ENCODE results near the gene WWOX. TPM values are rescaled to one million over a fixed set of nuclear protein-coding genes. Genes with fewer than 3 reads are reported as not detected.

Gene WWOX
- total and polyA plus RNA-seq, 7 donors = 7.1 to 46.8 (median 16.1) TPM

DNA sequence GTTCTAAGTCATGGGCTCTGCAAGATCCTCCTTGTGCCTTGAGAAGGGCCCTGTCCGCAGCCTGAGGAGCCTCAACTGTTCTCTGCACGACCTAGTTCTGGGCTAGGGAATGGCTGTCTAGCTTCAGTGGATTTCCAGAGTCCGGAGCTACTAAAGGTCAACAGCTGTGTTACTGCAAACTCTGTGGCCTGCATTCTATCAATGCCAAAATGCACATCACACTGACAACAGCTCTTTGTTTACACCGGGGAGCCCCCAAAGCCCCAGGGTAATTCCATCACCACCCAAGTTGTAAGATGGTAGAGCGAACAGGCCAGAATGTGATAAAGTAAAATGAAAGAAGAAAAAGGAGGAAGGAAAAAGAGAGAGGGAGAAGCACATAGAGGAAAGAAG is 890.9 kb downstream of the WWOX start:
- TF ChIP-seq EP300 (IDR thresholded peaks at IDR 0.05) (no peak), POLR2AphosphoS5 (IDR thresholded peaks at IDR 0.05) (peak in 1 of 4 donors; percentile 16), POLR2A (IDR thresholded peaks at IDR 0.05) (no peak)
- TF ChIP-seq, protein P1, sequence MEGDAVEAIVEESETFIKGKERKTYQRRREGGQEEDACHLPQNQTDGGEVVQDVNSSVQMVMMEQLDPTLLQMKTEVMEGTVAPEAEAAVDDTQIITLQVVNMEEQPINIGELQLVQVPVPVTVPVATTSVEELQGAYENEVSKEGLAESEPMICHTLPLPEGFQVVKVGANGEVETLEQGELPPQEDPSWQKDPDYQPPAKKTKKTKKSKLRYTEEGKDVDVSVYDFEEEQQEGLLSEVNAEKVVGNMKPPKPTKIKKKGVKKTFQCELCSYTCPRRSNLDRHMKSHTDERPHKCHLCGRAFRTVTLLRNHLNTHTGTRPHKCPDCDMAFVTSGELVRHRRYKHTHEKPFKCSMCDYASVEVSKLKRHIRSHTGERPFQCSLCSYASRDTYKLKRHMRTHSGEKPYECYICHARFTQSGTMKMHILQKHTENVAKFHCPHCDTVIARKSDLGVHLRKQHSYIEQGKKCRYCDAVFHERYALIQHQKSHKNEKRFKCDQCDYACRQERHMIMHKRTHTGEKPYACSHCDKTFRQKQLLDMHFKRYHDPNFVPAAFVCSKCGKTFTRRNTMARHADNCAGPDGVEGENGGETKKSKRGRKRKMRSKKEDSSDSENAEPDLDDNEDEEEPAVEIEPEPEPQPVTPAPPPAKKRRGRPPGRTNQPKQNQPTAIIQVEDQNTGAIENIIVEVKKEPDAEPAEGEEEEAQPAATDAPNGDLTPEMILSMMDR (IDR thresholded peaks at IDR 0.05) = no peak
- Histone ChIP-seq H3K9me3 (no peaks in the 10 kb centered on the region), H3K4me1 (no peaks in the 10 kb centered on the region), H3K27ac (no peak overlapping the region), H3K4me3 (no peak overlapping the region), H3K27me3 (no peaks in the 10 kb centered on the region), H3K36me3 (no peaks in the 10 kb centered on the region)
- intact Hi-C loops (cut with DNase I) = no loop called here
- no peak for DNase-seq
- WGBS, 2 donors = 79 to 81% methylated on average over 5 of the region's 5 CpGs

DNA sequence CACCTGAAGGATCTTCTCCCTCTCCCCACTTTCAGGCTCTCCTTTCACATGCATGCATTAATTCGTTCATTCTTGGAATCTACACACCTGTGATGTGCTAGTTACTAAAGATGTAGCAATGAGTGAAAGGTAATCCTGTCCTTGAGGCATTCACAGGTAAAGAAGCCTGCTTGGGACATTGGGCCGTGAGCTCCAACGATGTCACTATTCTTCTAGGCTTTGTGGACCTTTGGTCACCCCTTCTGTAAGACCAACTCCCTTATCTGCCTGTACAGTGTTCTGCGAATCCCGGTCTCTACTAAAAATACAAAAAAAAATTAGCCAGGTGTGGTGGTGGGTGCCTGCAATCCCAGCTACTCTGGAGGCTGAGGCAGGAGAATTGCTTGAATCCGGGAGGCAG is 892.5 kb downstream of the WWOX start:
- intact Hi-C loops (cut with DNase I) = no loop called here
- H3K4me3 ChIP-seq = no peak overlapping the region
- TF ChIP-seq POLR2AphosphoS5 (IDR thresholded peaks at IDR 0.05) (no peak), POLR2A (IDR thresholded peaks at IDR 0.05) (no peak), EP300 (IDR thresholded peaks at IDR 0.05) (no peak)
- TF ChIP-seq, protein P1 (IDR thresholded peaks at IDR 0.05) = no peak

DNA sequence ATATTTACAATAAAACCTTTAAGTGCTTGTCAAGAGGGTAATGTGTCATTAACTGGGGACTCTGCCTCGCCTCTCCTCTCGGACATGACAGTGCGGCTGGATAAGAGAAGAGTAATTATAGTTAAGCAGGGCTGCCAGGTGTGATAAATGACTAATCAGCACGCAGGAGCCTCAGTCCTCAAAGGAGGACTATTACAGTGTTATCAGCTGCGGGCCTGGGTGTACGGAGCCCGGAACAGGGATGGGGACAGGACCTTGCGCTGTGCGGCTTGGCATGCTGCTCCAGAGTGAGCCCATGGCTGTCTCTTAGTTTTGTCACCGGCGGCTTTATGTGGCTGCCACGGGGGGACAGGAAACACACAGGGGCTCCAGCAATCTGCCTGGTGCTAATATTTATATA is 893.9 kb downstream of the WWOX start:
- Histone ChIP-seq H3K27me3 (no peaks in the 10 kb centered on the region), H3K4me3 (no peak overlapping the region), H3K36me3 (no peaks in the 10 kb centered on the region), H3K4me1 (no peaks in the 10 kb centered on the region), H3K27ac (no peak overlapping the region), H3K9me3 (no peaks in the 10 kb centered on the region)
- WGBS, 2 donors = 52 to 65% methylated on average over 12 of the region's 12 CpGs
- DNase-seq = no peak
- TF ChIP-seq POLR2A (IDR thresholded peaks at IDR 0.05) (no peak), POLR2AphosphoS5 (IDR thresholded peaks at IDR 0.05) (no peak), EP300 (IDR thresholded peaks at IDR 0.05) (no peak)
- TF ChIP-seq, protein P1 (IDR thresholded peaks at IDR 0.05) = no peak
- intact Hi-C loops (cut with DNase I) = no loop called here

More for the DNA sequence above, 892.5 kb downstream of the WWOX start:
- no peaks in the 10 kb centered on the region for H3K4me1 ChIP-seq
- H3K27ac ChIP-seq = no peak overlapping the region
- no peaks in the 10 kb centered on the region for H3K36me3 ChIP-seq
- H3K9me3 ChIP-seq = no peaks in the 10 kb centered on the region
- H3K27me3 ChIP-seq = no peaks in the 10 kb centered on the region
- 77 to 79% methylated on average over 6 of the region's 6 CpGs for WGBS, 2 donors
- no peak for DNase-seq

DNA sequence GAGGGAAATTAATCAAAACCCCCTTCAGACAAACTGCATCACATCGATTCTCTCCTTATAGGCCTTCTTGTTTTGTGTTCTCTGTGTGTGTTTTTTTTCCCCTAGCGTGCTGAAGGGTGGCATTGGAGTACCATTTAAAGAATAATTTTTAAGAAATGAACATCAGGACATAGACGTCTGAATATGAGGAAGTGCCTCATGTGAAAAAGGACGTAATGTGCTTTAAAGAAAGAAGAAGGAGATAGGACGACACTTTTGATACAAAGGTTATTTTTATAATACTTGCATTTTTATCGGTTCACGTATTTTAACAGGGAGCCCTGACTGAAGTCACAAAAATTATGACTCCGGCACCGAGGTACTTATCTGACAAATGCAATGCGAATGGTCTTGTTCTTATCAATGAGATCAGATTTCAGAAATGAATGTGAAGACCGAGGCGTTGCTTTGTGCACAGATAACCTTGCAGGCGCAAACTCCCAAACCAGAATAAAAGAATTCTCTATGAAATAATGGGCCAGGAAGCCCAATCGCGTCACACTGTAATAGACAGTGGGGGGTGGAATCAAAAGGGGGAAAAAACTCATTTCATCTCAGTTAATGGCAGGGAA is 894.8 kb downstream of the WWOX start:
- no peak overlapping the region for H3K4me3 ChIP-seq
- intact Hi-C loops (cut with DNase I) = no loop called here
- DNase-seq = no peak
- no peaks in the 10 kb centered on the region for H3K27me3 ChIP-seq
- H3K27ac ChIP-seq = no peak overlapping the region
- TF ChIP-seq EP300 (IDR thresholded peaks at IDR 0.05) (no peak), POLR2A (IDR thresholded peaks at IDR 0.05) (no peak), POLR2AphosphoS5 (IDR thresholded peaks at IDR 0.05) (no peak)
- TF ChIP-seq, protein P1 (IDR thresholded peaks at IDR 0.05) = no peak
- no peaks in the 10 kb centered on the region for H3K4me1 ChIP-seq
- no peaks in the 10 kb centered on the region for H3K36me3 ChIP-seq
- H3K9me3 ChIP-seq = no peaks in the 10 kb centered on the region
- 90% methylated on average over 15 of the region's 15 CpGs for WGBS, 2 donors

- no peak for DNase-seq
- H3K9me3 ChIP-seq = no peaks in the 10 kb centered on the region
- TF ChIP-seq EP300 (IDR thresholded peaks at IDR 0.05) (no peak), POLR2AphosphoS5 (IDR thresholded peaks at IDR 0.05) (no peak), POLR2A (IDR thresholded peaks at IDR 0.05) (no peak)
- TF ChIP-seq, protein P1 (IDR thresholded peaks at IDR 0.05) = no peak
- no peaks in the 10 kb centered on the region for H3K36me3 ChIP-seq
- H3K27me3 ChIP-seq = no peaks in the 10 kb centered on the region
- 75 to 86% methylated on average over 3 of the region's 3 CpGs for WGBS, 2 donors
- no peaks in the 10 kb centered on the region for H3K4me1 ChIP-seq
- intact Hi-C loops (cut with DNase I) = no loop called here
- no peak overlapping the region for H3K4me3 ChIP-seq
- H3K27ac ChIP-seq = no peak overlapping the region
Measured at GRCh38 chr16:78995441-78995840, 896.0 kb downstream of the WWOX start.
